ENCODE results near the gene STAM.

DNA sequence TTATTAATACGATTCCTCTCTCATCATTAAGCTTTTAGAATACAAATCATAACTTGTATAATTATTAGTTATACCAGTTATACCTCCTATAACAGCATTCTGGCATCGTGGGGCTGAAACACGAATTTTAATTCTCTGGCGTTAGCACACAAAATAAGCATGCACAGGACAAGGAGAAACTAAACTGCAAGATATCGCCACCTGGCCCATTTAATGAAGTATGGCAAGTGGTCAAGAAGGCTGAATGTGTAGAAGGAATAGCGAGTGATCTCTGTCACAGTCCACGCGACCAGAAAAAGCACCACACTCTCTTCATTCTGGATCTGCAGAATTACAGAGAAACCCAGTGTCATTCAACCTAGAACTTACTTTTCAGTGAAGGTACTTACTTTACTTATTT, 44.9 kb upstream of the STAM start:
- TF ChIP-seq, protein P1, sequence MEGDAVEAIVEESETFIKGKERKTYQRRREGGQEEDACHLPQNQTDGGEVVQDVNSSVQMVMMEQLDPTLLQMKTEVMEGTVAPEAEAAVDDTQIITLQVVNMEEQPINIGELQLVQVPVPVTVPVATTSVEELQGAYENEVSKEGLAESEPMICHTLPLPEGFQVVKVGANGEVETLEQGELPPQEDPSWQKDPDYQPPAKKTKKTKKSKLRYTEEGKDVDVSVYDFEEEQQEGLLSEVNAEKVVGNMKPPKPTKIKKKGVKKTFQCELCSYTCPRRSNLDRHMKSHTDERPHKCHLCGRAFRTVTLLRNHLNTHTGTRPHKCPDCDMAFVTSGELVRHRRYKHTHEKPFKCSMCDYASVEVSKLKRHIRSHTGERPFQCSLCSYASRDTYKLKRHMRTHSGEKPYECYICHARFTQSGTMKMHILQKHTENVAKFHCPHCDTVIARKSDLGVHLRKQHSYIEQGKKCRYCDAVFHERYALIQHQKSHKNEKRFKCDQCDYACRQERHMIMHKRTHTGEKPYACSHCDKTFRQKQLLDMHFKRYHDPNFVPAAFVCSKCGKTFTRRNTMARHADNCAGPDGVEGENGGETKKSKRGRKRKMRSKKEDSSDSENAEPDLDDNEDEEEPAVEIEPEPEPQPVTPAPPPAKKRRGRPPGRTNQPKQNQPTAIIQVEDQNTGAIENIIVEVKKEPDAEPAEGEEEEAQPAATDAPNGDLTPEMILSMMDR (IDR thresholded peaks at IDR 0.05; ENCODE audit: insufficient read depth, low read depth, low read length) = peak; percentile 29
- no peak for TF ChIP-seq EZH2 (IDR thresholded peaks at IDR 0.05; ENCODE audit: insufficient read depth, low read length)
